H1 (cell line): ENCODE results near the gene ENTR1. TPM values are rescaled to one million over a fixed set of nuclear protein-coding genes. Genes with fewer than 3 reads are reported as not detected.

Experiments used
- CTCF ChIA-PET: fragments of 300-600 bp; sonication (Branson Sonifier 250); formaldehyde crosslinking; loops from one replicate; lab custom pipeline; 2021; ENCODE audit not compliant: partially characterized antibody; lab: Charles Lee
- POLR2A ChIA-PET: fragments of 300-600 bp; sonication (Branson Sonifier 250); formaldehyde crosslinking; loops from one replicate; lab custom pipeline; 2021; ENCODE audit warnings: inconsistent platforms; ENCODE audit not compliant: partially characterized antibody; lab: Charles Lee
- DNase-seq, 2 experiments: peaks; one replicate each; pipeline versions ENCODE4 v3.0.0 to v3.0.0-alpha.2; 2010 to 2022; ENCODE audit warnings: low spot score in 2 of 2, low read depth in 1 of 2, mixed read lengths in 1 of 2
- FAIRE-seq: peaks from 2 replicates; lab custom pipeline; 2011; peaks lifted over from hg19 to GRCh38; lab: Jason Lieb, UNC
- H2AFZ ChIP-seq: 2 replicates; pipeline ENCODE4 v1.8.1; 2012; ENCODE audit warnings: low read length, inconsistent platforms
- H2AK5ac ChIP-seq: 2 replicates; pipeline ENCODE4 v1.6.1; 2013; ENCODE audit warnings: low read depth, low read length
- H2BK120ac ChIP-seq: replicated peaks from 2 replicates; pipeline ENCODE3; 2013; ENCODE audit warnings: low read depth, low read length, inconsistent platforms
- H2BK12ac ChIP-seq: 2 replicates; pipeline ENCODE4 v1.6.1; 2013; ENCODE audit warnings: low read depth, low read length
- H2BK15ac ChIP-seq: 2 replicates; pipeline ENCODE4 v1.6.1; 2013; ENCODE audit warnings: low read length
- H2BK20ac ChIP-seq: 2 replicates; pipeline ENCODE4 v1.6.1; 2013; ENCODE audit warnings: low read length
- H2BK5ac ChIP-seq: 2 replicates; pipeline ENCODE4 v1.6.1; 2013; ENCODE audit warnings: low read depth, low read length
- H3K14ac ChIP-seq: 2 replicates; pipeline ENCODE4 v1.6.1; 2013; ENCODE audit warnings: inconsistent platforms; ENCODE audit not compliant: insufficient read length
- H3K18ac ChIP-seq: 2 replicates; pipeline ENCODE4 v1.6.1; 2013; ENCODE audit warnings: low read length; ENCODE audit errors: extremely low read depth
- H3K23ac ChIP-seq: 2 replicates; pipeline ENCODE4 v1.6.1; 2013; ENCODE audit warnings: inconsistent platforms; ENCODE audit not compliant: insufficient read length
- H3K23me2 ChIP-seq: 2 replicates; pipeline ENCODE4 v1.6.1; 2013; ENCODE audit warnings: low read depth, low read length
- H3K27ac ChIP-seq: 2 replicates; pipeline ENCODE4 v1.6.1; 2011; ENCODE audit warnings: low read depth, low read length, inconsistent platforms
- H3K27me3 ChIP-seq, 4 experiments: replicated peaks in 1 of 4; 1 replicate in 1 of 4; 2 replicates in 3 of 4; pipeline versions ENCODE4 v1.6.1 to v1.8.1; 2011 to 2013; ENCODE audit warnings: low read length in 3 of 4, mild to moderate bottlenecking in 3 of 4, inconsistent platforms in 2 of 4, mixed read lengths in 2 of 4, moderate library complexity in 1 of 4; ENCODE audit not compliant: control insufficient read depth in 3 of 4, insufficient read depth in 3 of 4; ENCODE audit errors: extremely low read depth in 1 of 4
- H3K36me3 ChIP-seq, 4 experiments: 2 replicates each; pipeline versions ENCODE4 v1.6.1 to v1.8.1; 2011 to 2013; ENCODE audit warnings: mild to moderate bottlenecking in 4 of 4, low read length in 3 of 4, moderate library complexity in 2 of 4, control low read depth in 1 of 4, inconsistent platforms in 1 of 4; ENCODE audit not compliant: insufficient read depth in 4 of 4, control insufficient read depth in 2 of 4
- H3K4ac ChIP-seq: replicated peaks from 2 replicates; pipeline ENCODE3; 2013; ENCODE audit warnings: low read length, low read depth, mixed read lengths, inconsistent platforms; ENCODE audit not compliant: insufficient read length
- H3K4me1 ChIP-seq, 4 experiments: replicated peaks in 1 of 4; 1 replicate in 1 of 4; 2 replicates in 3 of 4; pipeline versions ENCODE4 v1.6.1 to v1.8.1; 2011 to 2013; ENCODE audit warnings: low read length in 3 of 4, inconsistent platforms in 2 of 4, mixed read lengths in 1 of 4; ENCODE audit not compliant: insufficient read depth in 4 of 4, control insufficient read depth in 3 of 4
- H3K4me2 ChIP-seq, 2 experiments: 2 replicates each; pipeline versions ENCODE4 v1.6.1 to v1.8.1; 2011 to 2013; ENCODE audit warnings: low read depth in 2 of 2, low read length in 2 of 2, control low read depth in 1 of 2, inconsistent platforms in 1 of 2, mild to moderate bottlenecking in 1 of 2; ENCODE audit not compliant: insufficient read depth in 1 of 2
- H3K4me3 ChIP-seq, 4 experiments: fragments of 200-600, 300-600 bp in 1 of 4; sonication (generic), shearing (Covaris generic), sonication (Bioruptor Twin) in 1 of 4; 2 replicates each; pipeline versions ENCODE4 v1.5.1 to v1.8.1; 2011 to 2016; ENCODE audit warnings: low read length in 4 of 4, low read depth in 3 of 4, control low read depth in 2 of 4, inconsistent platforms in 2 of 4, mild to moderate bottlenecking in 2 of 4, mixed read lengths in 1 of 4, moderate library complexity in 1 of 4; ENCODE audit not compliant: insufficient read depth in 2 of 4; ENCODE audit errors: extremely low read depth in 1 of 4
- H3K56ac ChIP-seq: replicated peaks from 2 replicates; pipeline ENCODE3; 2013; ENCODE audit warnings: low read depth, mild to moderate bottlenecking, mixed read lengths, low read length, inconsistent platforms; ENCODE audit not compliant: insufficient read length
- H3K79me1 ChIP-seq: 2 replicates; pipeline ENCODE4 v1.6.1; 2013; ENCODE audit warnings: low read depth, low read length, control low read depth
- H3K79me2 ChIP-seq, 2 experiments: 2 replicates each; pipeline versions ENCODE4 v1.6.1 to v1.8.1; 2012 to 2013; ENCODE audit warnings: low read length in 2 of 2, mild to moderate bottlenecking in 2 of 2, inconsistent platforms in 1 of 2; ENCODE audit not compliant: insufficient read depth in 2 of 2, control insufficient read depth in 1 of 2
- H3K9ac ChIP-seq, 4 experiments: replicated peaks in 1 of 4; 1 replicate in 1 of 4; 2 replicates in 3 of 4; pipeline versions ENCODE4 v1.6.1 to v1.8.1; 2011 to 2013; ENCODE audit warnings: low read depth in 3 of 4, low read length in 3 of 4, control low read depth in 2 of 4, mild to moderate bottlenecking in 2 of 4, moderate library complexity in 2 of 4, inconsistent platforms in 1 of 4; ENCODE audit errors: extremely low read depth in 1 of 4
- H3K9me3 ChIP-seq, 2 experiments: 2 replicates each; pipeline versions ENCODE4 v1.6.1 to v1.8.1; 2012 to 2013; ENCODE audit warnings: mild to moderate bottlenecking in 2 of 2, moderate library complexity in 2 of 2, control low read depth in 1 of 2, inconsistent platforms in 1 of 2, low read depth in 1 of 2, low read length in 1 of 2, mixed read lengths in 1 of 2; ENCODE audit not compliant: insufficient read depth in 2 of 2
- H4K20me1 ChIP-seq, 2 experiments: replicated peaks in 1 of 2; 2 replicates each; pipeline versions ENCODE3 to v1.8.1; 2011 to 2013; ENCODE audit warnings: inconsistent platforms in 2 of 2, low read length in 2 of 2, mild to moderate bottlenecking in 1 of 2; ENCODE audit not compliant: insufficient read depth in 2 of 2, control insufficient read depth in 1 of 2
- H4K5ac ChIP-seq: 2 replicates; pipeline ENCODE4 v1.6.1; 2013; ENCODE audit warnings: low read length, low read depth, mixed read lengths, inconsistent platforms; ENCODE audit not compliant: insufficient read length
- H4K8ac ChIP-seq: 2 replicates; pipeline ENCODE4 v1.8.0; 2013; ENCODE audit warnings: mild to moderate bottlenecking, moderate library complexity, low read length, inconsistent platforms; ENCODE audit not compliant: insufficient read depth; ENCODE audit errors: extremely low read depth
- H4K91ac ChIP-seq: replicated peaks from 2 replicates; pipeline ENCODE3; 2013; ENCODE audit warnings: low read length, mixed read lengths, inconsistent platforms; ENCODE audit not compliant: insufficient read length
- BACH1 ChIP-seq: IDR thresholded peaks from 2 replicates; pipeline ENCODE4 v1.6.1; 2012; ENCODE audit warnings: low read length, improper control_type of control experiment
- CBX5 ChIP-seq: fragments of 300-800, 300-1000 bp; sonication (generic); IDR thresholded peaks from 2 replicates; pipeline ENCODE4 v1.7.1; 2016; ENCODE audit warnings: antibody characterized with exemption, low read length, low read depth
- CHD1 ChIP-seq: IDR thresholded peaks from 2 replicates; pipeline ENCODE4 v1.6.1; 2012; ENCODE audit warnings: low read depth, low read length, improper control_type of control experiment
- KDM5A ChIP-seq: fragments of 200-600 bp; IDR thresholded peaks from 2 replicates; pipeline ENCODE4 v1.7.1; 2012; ENCODE audit warnings: mild to moderate bottlenecking, low read length, inconsistent platforms, mixed read lengths
- MAFK ChIP-seq: IDR thresholded peaks from 2 replicates; pipeline ENCODE4 v1.6.1; 2012; ENCODE audit warnings: low read depth, mild to moderate bottlenecking, improper control_type of control experiment, low read length
- RNF2 ChIP-seq: fragments of 200-900, 300-1000 bp; sonication (generic); IDR thresholded peaks from 2 replicates; pipeline ENCODE4 v1.7.1; 2016; ENCODE audit warnings: borderline replicate concordance, low read depth, mild to moderate bottlenecking, antibody characterized with exemption, low read length; ENCODE audit not compliant: poor library complexity, severe bottlenecking; ENCODE audit errors: missing control alignments
- SIRT6 ChIP-seq: IDR thresholded peaks from one replicate; pipeline ENCODE4 v1.7.1; 2012; ENCODE audit warnings: low read length, inconsistent platforms
- TCF12 ChIP-seq: IDR thresholded peaks from 2 replicates; pipeline ENCODE4 v1.6.1; 2011; ENCODE audit warnings: low read depth, mild to moderate bottlenecking, low read length
- WGBS, 2 experiments: shearing (Covaris generic) in 1 of 2; methylation state at CpG; one replicate each; pipeline versions ENCODE4 v1.1.6 to v1.1.7; 2013 to 2015; ENCODE audit warnings: low lambda C conversion rate in 2 of 2, mixed read lengths in 2 of 2, inconsistent platforms in 1 of 2, low coverage in 1 of 2, missing lambda C conversion rate in 1 of 2; ENCODE audit not compliant: insufficient replicate concordance in 2 of 2, insufficient coverage in 1 of 2, insufficient read length in 1 of 2; ENCODE audit errors: extremely low coverage in 1 of 2, missing lambda C conversion rate in 1 of 2; 5-methylcytosine and 5-hydroxymethylcytosine counted together
- polyA plus RNA-seq, 7 experiments: library from polyadenylated mRNA; depleted of rRNA in 3 of 7; stranded (reverse) in 5 of 7; unstranded in 2 of 7; fragments of >200 nt in 5 of 7; fragments of 200-250 nt in 2 of 7; gene quantifications; 1 replicate in 5 of 7; 2 replicates in 1 of 7; 4 replicates in 1 of 7; pipeline versions ENCODE4 v1.2.1 to v1.2.3, GENCODE V29; 2011 to 2013; ENCODE audit warnings: missing spikeins in 2 of 7, mixed read lengths in 2 of 7
- total RNA-seq: library from RNA; stranded (reverse); fragmentation: NEBNext Ultra II Directional; extraction: Animal tissue kit (Norgen Biotek cat#: 25700); gene quantifications from 2 replicates; pipeline ENCODE4 v1.2.1, GENCODE V29; 2021
- TF ChIP-seq, protein P1 (sequence below): IDR thresholded peaks from 2 replicates; pipeline ENCODE4 v1.6.1; 2011; ENCODE audit warnings: low read length, improper control_type of control experiment
- TF ChIP-seq, protein P2 (sequence below): IDR thresholded peaks from 2 replicates; pipeline ENCODE4 v1.6.1; 2011; ENCODE audit warnings: low read depth, mild to moderate bottlenecking, low read length; ENCODE audit not compliant: insufficient read depth

Gene ENTR1
- total and polyA plus RNA-seq, 2 of the 8 experiments (the other 6 are each of a cell fraction or from before 2014, with no cell fraction given), result 65.2 to 102 TPM

DNA sequence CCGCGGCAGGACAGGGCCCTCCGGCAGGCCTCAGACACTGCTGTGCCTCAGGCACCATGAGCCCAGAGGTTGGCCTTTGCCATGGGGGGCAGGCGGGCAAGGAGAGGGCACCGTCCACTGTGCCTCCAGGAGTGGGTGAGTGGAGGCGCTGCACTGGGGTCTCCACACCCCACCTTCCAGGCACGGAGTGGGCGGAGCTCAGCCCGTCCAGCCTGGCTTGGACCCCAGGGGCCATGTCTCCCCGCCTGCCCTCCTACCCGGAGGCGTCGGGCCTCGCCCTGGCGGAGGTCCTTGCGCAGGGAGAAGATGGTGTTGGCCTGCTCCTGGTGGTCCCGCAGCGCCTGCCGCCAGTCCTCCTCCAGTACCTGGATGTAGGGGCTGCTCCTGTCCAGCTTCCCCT is 40.4 kb downstream of the ENTR1 start:
- Histone ChIP-seq H4K8ac (peak overlapping the region; percentile 25; the same call in 1 of the 2 replicates), H3K23me2 (no peaks in the 10 kb centered on the region), H4K91ac (no peak overlapping the region), H2BK15ac (no peak overlapping the region), H3K4me3 (no peak overlapping the region), H3K18ac (no peak overlapping the region), H3K56ac (no peak overlapping the region), H2AFZ (no peak overlapping the region), H3K79me2 (no peaks in the 10 kb centered on the region), H4K5ac (no peak overlapping the region), H3K14ac (no peak overlapping the region), H2BK12ac (no peak overlapping the region), H3K27me3 (no peaks in the 10 kb centered on the region), H2BK120ac (no peak overlapping the region), H3K79me1 (no peaks in the 10 kb centered on the region), H3K4me2 (no peak overlapping the region), H3K36me3 (no peaks in the 10 kb centered on the region), H2AK5ac (no peak overlapping the region), H3K4me1 (no peaks in the 10 kb centered on the region), H3K23ac (no peak overlapping the region), H3K9ac (no peak overlapping the region), H3K4ac (no peak overlapping the region), H3K27ac (no peak overlapping the region), H3K9me3 (no peaks in the 10 kb centered on the region), H2BK20ac (no peak overlapping the region), H2BK5ac (no peak overlapping the region; the same call in 1 of the 2 replicates), H4K20me1 (peaks cover 0 to 3% of the 10 kb centered on the region in 2 experiments)
- ChIA-PET CTCF (interaction anchor here (1.1 to 2.9 kb wide), 8 partner anchors 24 to 302 kb away, joined by 3 to 19 read pairs (median 4); no protein-coding TSS in a partner anchor), POLR2A (interaction anchor here (0.8 to 7.2 kb wide), 6 partner anchors 8 to 69 kb away, joined by 3 to 43 read pairs (median 4); partner anchors contain the start of genes DNLZ and SNAPC4)
- WGBS, 2 experiments, result 94% methylated on average over 18 of the region's 19 CpGs; no CpG with 5 or more reads in 1 of the 2 experiments
- DNase-seq (no peak), FAIRE-seq (no peak)
- TF ChIP-seq BACH1 (no peak), TCF12 (no peak), KDM5A (no peak), CHD1 (no peak), RNF2 (no peak), MAFK (no peak), SIRT6 (no peak), CBX5 (no peak)
- TF ChIP-seq, protein P1, sequence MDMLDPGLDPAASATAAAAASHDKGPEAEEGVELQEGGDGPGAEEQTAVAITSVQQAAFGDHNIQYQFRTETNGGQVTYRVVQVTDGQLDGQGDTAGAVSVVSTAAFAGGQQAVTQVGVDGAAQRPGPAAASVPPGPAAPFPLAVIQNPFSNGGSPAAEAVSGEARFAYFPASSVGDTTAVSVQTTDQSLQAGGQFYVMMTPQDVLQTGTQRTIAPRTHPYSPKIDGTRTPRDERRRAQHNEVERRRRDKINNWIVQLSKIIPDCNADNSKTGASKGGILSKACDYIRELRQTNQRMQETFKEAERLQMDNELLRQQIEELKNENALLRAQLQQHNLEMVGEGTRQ, result no peak
- TF ChIP-seq, protein P2, sequence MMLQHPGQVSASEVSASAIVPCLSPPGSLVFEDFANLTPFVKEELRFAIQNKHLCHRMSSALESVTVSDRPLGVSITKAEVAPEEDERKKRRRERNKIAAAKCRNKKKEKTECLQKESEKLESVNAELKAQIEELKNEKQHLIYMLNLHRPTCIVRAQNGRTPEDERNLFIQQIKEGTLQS, result no peak
